HL-60 (cell line): Measurements from ENCODE around the gene MUTYH.

ENCODE experiments used
- GABPA ChIP-seq: IDR thresholded peaks from 2 replicates; pipeline ENCODE4 v1.6.1; 2012; ENCODE audit warnings: low read depth
- POLR2AphosphoS5 ChIP-seq: IDR thresholded peaks from 2 replicates; pipeline ENCODE4 v1.6.1; 2012; ENCODE audit warnings: low read depth
- REST ChIP-seq: IDR thresholded peaks from 2 replicates; pipeline ENCODE4 v1.6.1; 2012; ENCODE audit warnings: low read depth; ENCODE audit not compliant: insufficient replicate concordance
- TF ChIP-seq, protein P1 (sequence below): IDR thresholded peaks from one replicate; pipeline ENCODE4 v1.5.1; 2011; ENCODE audit warnings: low read length, control low read depth, inconsistent platforms; ENCODE audit not compliant: insufficient read depth

DNA sequence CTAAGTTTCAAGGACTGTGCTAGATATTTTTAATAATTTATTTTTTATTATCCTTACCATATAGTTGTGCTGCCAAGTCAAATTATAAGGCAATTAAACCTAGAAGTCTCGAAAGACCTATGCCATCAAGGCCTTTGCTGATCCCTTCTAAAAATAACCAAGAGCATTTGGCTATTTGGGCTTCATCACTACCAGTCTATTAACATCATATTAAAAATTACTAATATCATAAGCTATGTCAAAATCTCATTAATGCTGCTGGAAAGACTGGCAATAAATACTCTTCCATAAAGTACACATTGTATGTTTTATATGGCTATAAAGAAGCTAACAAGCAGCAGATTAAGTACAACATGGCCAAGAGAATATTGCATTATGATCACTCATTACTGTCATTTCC is 43.0 kb upstream of the MUTYH start:
- TF ChIP-seq, protein P1, sequence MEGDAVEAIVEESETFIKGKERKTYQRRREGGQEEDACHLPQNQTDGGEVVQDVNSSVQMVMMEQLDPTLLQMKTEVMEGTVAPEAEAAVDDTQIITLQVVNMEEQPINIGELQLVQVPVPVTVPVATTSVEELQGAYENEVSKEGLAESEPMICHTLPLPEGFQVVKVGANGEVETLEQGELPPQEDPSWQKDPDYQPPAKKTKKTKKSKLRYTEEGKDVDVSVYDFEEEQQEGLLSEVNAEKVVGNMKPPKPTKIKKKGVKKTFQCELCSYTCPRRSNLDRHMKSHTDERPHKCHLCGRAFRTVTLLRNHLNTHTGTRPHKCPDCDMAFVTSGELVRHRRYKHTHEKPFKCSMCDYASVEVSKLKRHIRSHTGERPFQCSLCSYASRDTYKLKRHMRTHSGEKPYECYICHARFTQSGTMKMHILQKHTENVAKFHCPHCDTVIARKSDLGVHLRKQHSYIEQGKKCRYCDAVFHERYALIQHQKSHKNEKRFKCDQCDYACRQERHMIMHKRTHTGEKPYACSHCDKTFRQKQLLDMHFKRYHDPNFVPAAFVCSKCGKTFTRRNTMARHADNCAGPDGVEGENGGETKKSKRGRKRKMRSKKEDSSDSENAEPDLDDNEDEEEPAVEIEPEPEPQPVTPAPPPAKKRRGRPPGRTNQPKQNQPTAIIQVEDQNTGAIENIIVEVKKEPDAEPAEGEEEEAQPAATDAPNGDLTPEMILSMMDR = no peak
- TF ChIP-seq POLR2AphosphoS5 = no peak
- no peak for TF ChIP-seq REST
- TF ChIP-seq GABPA = no peak
